Naive thymus-derived CD4-positive, alpha-beta T cell (primary cell): ENCODE data around the gene CDH12. TPM values are rescaled to one million over a fixed set of nuclear protein-coding genes. Genes with fewer than 3 reads are reported as not detected.
"Not testable (repeated sequence)": the region's sequence is repeated elsewhere in the genome, so short reads cannot be mapped to it uniquely, and the experiment has no call there.

Source experiments
- ATAC-seq: fragments of 150-1000 bp; cut with Tn5 transposase; 2 replicates; pipeline ENCODE4 v1.10.0; 2021; ENCODE audit warnings: mild to moderate bottlenecking, moderate library complexity
- CTCF ChIA-PET: fragments of 350-600 bp; sonication (Branson Sonifier 250); formaldehyde crosslinking; loops from one replicate; lab custom pipeline; 2021; ENCODE audit warnings: antibody characterized with exemption; lab: Charles Lee
- POLR2A ChIA-PET: fragments of 350-600 bp; sonication (Branson Sonifier 250); formaldehyde crosslinking; loops from one replicate; lab custom pipeline; 2021; ENCODE audit warnings: antibody characterized with exemption, inconsistent platforms; lab: Charles Lee
- DNase-seq, 9 donors: peaks; one replicate each; pipeline versions ENCODE4 v3.0.0 to v3.0.0-alpha.2; 2020 to 2022; ENCODE audit warnings: mixed read lengths in 1 of 9
- H3K27ac ChIP-seq: one replicate; pipeline ENCODE4 v1.7.0; 2013; ENCODE audit warnings: mild to moderate bottlenecking, low read depth, low read length, moderate library complexity
- H3K27me3 ChIP-seq, 2 donors: one replicate each; pipeline ENCODE4 v1.7.0; 2013; ENCODE audit warnings: low read length in 2 of 2, mild to moderate bottlenecking in 2 of 2, moderate library complexity in 2 of 2; ENCODE audit not compliant: control insufficient read depth in 2 of 2, insufficient read depth in 2 of 2
- H3K36me3 ChIP-seq, 3 experiments: 1 replicate in 2 of 3; 2 replicates in 1 of 3; pipeline ENCODE4 v1.7.0; 2013; ENCODE audit warnings: low read length in 3 of 3, mild to moderate bottlenecking in 3 of 3, moderate library complexity in 1 of 3; ENCODE audit not compliant: insufficient read depth in 3 of 3, control insufficient read depth in 2 of 3
- H3K4me1 ChIP-seq, 2 donors: one replicate each; pipeline ENCODE4 v1.7.0; 2013; ENCODE audit warnings: low read length in 2 of 2, mild to moderate bottlenecking in 2 of 2, moderate library complexity in 1 of 2; ENCODE audit not compliant: control insufficient read depth in 2 of 2, insufficient read depth in 2 of 2
- H3K4me3 ChIP-seq: 2 replicates; pipeline ENCODE4 v1.7.0; 2013; ENCODE audit warnings: mild to moderate bottlenecking, low read length
- H3K9me3 ChIP-seq, 3 experiments: 1 replicate in 2 of 3; 2 replicates in 1 of 3; pipeline ENCODE4 v1.7.0; 2013; ENCODE audit warnings: low read length in 3 of 3; ENCODE audit not compliant: control insufficient read depth in 2 of 3
- H3K27ac Mint-ChIP-seq, 9 donors: one replicate each; pipeline ENCODE4 v1.8.0; 2020 to 2022; ENCODE audit warnings: mixed read lengths in 9 of 9, mild to moderate bottlenecking in 8 of 9, moderate library complexity in 5 of 9, inconsistent platforms in 2 of 9
- H3K27me3 Mint-ChIP-seq, 5 donors: one replicate each; pipeline ENCODE4 v1.8.0; 2021 to 2022; ENCODE audit warnings: mixed read lengths in 5 of 5, mild to moderate bottlenecking in 1 of 5
- H3K36me3 Mint-ChIP-seq, 5 donors: one replicate each; pipeline ENCODE4 v1.8.0; 2020 to 2022; ENCODE audit warnings: mixed read lengths in 5 of 5, mild to moderate bottlenecking in 3 of 5, inconsistent platforms in 1 of 5
- H3K4me1 Mint-ChIP-seq, 7 donors: one replicate each; pipeline ENCODE4 v1.8.0; 2020 to 2022; ENCODE audit warnings: mixed read lengths in 7 of 7, mild to moderate bottlenecking in 3 of 7, inconsistent platforms in 1 of 7
- H3K4me3 Mint-ChIP-seq, 10 donors: one replicate each; pipeline ENCODE4 v1.8.0; 2020 to 2022; ENCODE audit warnings: mild to moderate bottlenecking in 10 of 10, mixed read lengths in 10 of 10, moderate library complexity in 6 of 10, inconsistent platforms in 2 of 10
- H3K9me3 Mint-ChIP-seq, 11 donors: one replicate each; pipeline ENCODE4 v1.8.0; 2020 to 2022; ENCODE audit warnings: mixed read lengths in 11 of 11, mild to moderate bottlenecking in 4 of 11, inconsistent platforms in 1 of 11, moderate library complexity in 1 of 11
- intact Hi-C, 2 donors: fragments of 100-400 bp; cut with micrococcal nuclease; formaldehyde crosslinking; loops; one replicate each; pipeline ENCODE4 v1.15.1; 2023
- polyA plus RNA-seq, 2 donors: library from polyadenylated mRNA; unstranded; fragments of 300-500 nt; fragmentation: Illumina TruSeq; gene quantifications; one replicate each; pipeline ENCODE4 v1.2.3, GENCODE V29; 2021
- total RNA-seq, 6 experiments: library from RNA in 5 of 6; stranded (reverse) in 5 of 6; gene quantifications; 1 replicate in 5 of 6; 2 replicates in 1 of 6; pipeline ENCODE4 v1.2.3 and lab custom pipeline; 2021 to 2026

The CDH12 gene
- total and polyA plus RNA-seq, 7 experiments from 2014 or later: not detected

DNA sequence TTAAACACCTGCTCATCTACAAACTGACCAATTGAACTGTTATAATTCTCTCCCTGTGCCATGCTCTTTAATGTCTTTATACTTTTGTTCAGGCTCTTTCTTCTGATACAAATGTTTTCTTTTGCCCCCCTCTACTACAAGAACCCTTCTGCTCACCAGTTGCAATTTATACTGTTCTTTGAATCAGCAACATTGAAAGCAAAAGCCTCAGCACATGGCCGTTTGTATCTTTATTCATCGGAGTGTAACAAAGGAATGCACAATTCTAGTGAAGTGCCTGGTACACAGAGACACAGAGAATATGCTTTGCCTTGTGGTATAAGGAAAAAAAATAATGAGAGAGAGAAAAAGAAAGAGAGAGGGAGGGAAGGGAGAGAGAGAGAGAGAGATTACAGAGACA is 547.1 kb downstream of the CDH12 start:
- H3K4me1 Mint-ChIP-seq: no peaks in the 10 kb centered on the region
- Histone ChIP-seq H3K9me3 (no peaks in the 10 kb centered on the region), H3K4me1 (no peaks in the 10 kb centered on the region), H3K27me3 (no peaks in the 10 kb centered on the region), H3K36me3 (no peaks in the 10 kb centered on the region), H3K4me3 (no peak overlapping the region), H3K27ac (no peak overlapping the region)
- DNase-seq: no peak
- ChIA-PET CTCF (no interaction called here), POLR2A (no interaction called here)
- no peaks in the 10 kb centered on the region for H3K27me3 Mint-ChIP-seq
- no peaks in the 10 kb centered on the region for H3K36me3 Mint-ChIP-seq
- peaks cover 0 to 17% (median 6%) of the 10 kb centered on the region in 11 donors for H3K9me3 Mint-ChIP-seq
- no peak overlapping the region for H3K27ac Mint-ChIP-seq
- intact Hi-C loops: no loop called here
- ATAC-seq: no peak
- no peak overlapping the region for H3K4me3 Mint-ChIP-seq

DNA sequence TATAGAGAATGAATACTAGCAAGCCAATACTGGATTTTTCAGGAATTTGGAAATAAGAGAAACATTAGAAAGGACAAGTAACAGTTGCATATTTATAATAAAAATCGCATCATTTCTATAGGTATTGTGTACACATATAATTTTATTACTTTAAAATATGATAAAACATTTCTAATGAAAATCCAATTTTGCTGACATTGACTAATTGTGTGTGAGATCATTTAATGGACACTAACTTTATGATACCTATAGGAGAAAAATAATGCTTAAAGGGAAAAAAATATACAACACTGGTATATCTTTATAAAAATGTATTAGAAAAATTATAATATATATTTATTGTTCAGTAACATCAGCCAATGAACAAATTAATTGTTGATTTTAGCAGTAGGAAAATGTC is 557.3 kb downstream of the CDH12 start:
- Histone ChIP-seq H3K4me3 (no peak overlapping the region), H3K4me1 (no peaks in the 10 kb centered on the region), H3K36me3 (no peaks in the 10 kb centered on the region), H3K27ac (no peak overlapping the region), H3K27me3 (no peaks in the 10 kb centered on the region), H3K9me3 (peaks cover 0 to 21% (median 0%) of the 10 kb centered on the region in 3 experiments)
- intact Hi-C loops: no loop called here
- ChIA-PET POLR2A (no interaction called here), CTCF (no interaction called here)
- Mint-ChIP-seq H3K4me1 (no peaks in the 10 kb centered on the region), H3K27ac (no peak overlapping the region), H3K9me3 (peaks cover 0 to 30% (median 15%) of the 10 kb centered on the region in 11 donors), H3K4me3 (no peak overlapping the region), H3K36me3 (no peaks in the 10 kb centered on the region), H3K27me3 (no peaks in the 10 kb centered on the region)
- DNase-seq: no peak
- ATAC-seq: no peak

DNA sequence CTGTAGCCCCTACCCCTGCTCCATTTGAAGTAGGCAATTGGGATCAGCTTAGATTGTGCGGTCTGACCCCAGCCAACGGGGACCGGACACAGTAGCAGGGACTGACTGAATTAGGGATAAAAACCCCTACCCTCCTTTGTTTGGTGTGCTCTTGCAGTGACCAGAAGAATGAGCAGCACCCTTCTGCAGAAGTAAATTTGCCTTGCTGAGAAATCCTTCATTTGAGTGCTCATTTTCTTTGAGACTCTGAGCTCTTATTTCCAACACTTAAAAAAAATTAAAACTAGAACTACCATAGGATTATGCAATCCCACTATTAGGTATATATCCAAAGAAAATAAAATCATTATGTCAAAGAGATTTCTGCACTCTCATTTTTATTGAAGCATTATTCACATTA is 560.0 kb downstream of the CDH12 start:
- H3K36me3 ChIP-seq: no peaks in the 10 kb centered on the region
- no peaks in the 10 kb centered on the region for H3K4me1 Mint-ChIP-seq
- ChIA-PET POLR2A (no interaction called here), CTCF (no interaction called here)
- no peak for ATAC-seq
- H3K9me3 ChIP-seq: peaks cover 0 to 21% (median 0%) of the 10 kb centered on the region in 3 experiments
- no peak overlapping the region for H3K4me3 ChIP-seq
- H3K27me3 ChIP-seq: no peaks in the 10 kb centered on the region
- H3K27ac Mint-ChIP-seq: no peak overlapping the region
- intact Hi-C loops: no loop called here
- no peak overlapping the region for H3K27ac ChIP-seq
- no peak for DNase-seq
- H3K36me3 Mint-ChIP-seq: no peaks in the 10 kb centered on the region
- no peaks in the 10 kb centered on the region for H3K27me3 Mint-ChIP-seq
- no peak overlapping the region for H3K4me3 Mint-ChIP-seq
- no peaks in the 10 kb centered on the region for H3K4me1 ChIP-seq
- H3K9me3 Mint-ChIP-seq: peaks cover 5 to 41% (median 19%) of the 10 kb centered on the region in 11 donors

DNA sequence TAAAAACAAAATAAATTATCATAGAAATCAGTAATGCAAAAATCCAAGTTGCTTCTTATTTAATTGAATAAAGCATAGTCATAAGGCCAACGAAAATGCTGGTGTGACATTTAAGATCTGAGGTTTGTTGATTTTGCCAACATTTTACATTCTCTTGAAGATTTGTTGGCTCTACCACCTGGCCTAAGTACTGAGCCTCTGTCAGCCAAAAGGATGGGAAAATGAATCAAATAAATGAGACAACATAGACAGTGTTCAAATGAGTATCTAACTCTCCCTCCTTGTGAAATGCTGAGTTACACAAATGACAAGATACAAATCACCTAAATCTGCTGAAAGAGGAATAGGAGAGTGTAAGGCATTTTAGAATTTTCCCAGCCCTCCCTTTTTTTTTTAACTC is 575.0 kb downstream of the CDH12 start:
- ChIA-PET CTCF (no interaction called here), POLR2A (no interaction called here)
- Mint-ChIP-seq H3K4me1 (no peaks in the 10 kb centered on the region), H3K36me3 (no peaks in the 10 kb centered on the region), H3K9me3 (peaks cover 0 to 30% (median 7%) of the 10 kb centered on the region in 11 donors), H3K27me3 (no peaks in the 10 kb centered on the region), H3K27ac (no peak overlapping the region), H3K4me3 (no peak overlapping the region)
- no peak overlapping the region for H3K27ac ChIP-seq
- no peak overlapping the region for H3K4me3 ChIP-seq
- intact Hi-C loops: no loop called here
- no peaks in the 10 kb centered on the region for H3K9me3 ChIP-seq
- no peaks in the 10 kb centered on the region for H3K36me3 ChIP-seq
- H3K4me1 ChIP-seq: no peaks in the 10 kb centered on the region
- no peak for DNase-seq
- no peaks in the 10 kb centered on the region for H3K27me3 ChIP-seq
- ATAC-seq: no peak

DNA sequence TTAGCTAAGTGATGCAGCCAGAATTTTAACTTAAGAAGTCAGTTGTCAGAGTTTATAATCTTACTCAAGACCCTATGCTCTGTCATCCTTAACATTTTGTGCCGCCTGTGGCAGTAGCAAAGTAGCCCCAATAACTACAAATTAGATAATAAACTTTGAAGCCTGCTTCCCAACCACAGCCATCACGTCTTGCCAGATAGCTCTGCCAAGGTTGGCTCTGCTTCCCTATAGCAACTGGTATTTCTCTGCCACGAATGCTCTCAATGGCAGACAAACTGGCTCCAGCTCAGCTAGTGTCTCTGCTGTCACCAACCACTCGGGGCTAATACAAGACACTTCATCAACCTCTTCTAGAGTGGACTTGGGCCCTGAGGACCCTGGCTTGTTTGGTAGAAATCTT is 576.1 kb downstream of the CDH12 start:
- Mint-ChIP-seq H3K4me3 (no peak overlapping the region), H3K27ac (no peak overlapping the region), H3K27me3 (no peaks in the 10 kb centered on the region), H3K36me3 (no peaks in the 10 kb centered on the region), H3K4me1 (no peaks in the 10 kb centered on the region), H3K9me3 (peaks cover 0 to 30% (median 7%) of the 10 kb centered on the region in 11 donors)
- ATAC-seq (no peak), DNase-seq (no peak)
- intact Hi-C loops: no loop called here
- Histone ChIP-seq H3K27ac (no peak overlapping the region), H3K36me3 (no peaks in the 10 kb centered on the region), H3K9me3 (no peaks in the 10 kb centered on the region), H3K4me1 (no peaks in the 10 kb centered on the region), H3K27me3 (no peaks in the 10 kb centered on the region), H3K4me3 (no peak overlapping the region)
- ChIA-PET CTCF (no interaction called here), POLR2A (no interaction called here)

DNA sequence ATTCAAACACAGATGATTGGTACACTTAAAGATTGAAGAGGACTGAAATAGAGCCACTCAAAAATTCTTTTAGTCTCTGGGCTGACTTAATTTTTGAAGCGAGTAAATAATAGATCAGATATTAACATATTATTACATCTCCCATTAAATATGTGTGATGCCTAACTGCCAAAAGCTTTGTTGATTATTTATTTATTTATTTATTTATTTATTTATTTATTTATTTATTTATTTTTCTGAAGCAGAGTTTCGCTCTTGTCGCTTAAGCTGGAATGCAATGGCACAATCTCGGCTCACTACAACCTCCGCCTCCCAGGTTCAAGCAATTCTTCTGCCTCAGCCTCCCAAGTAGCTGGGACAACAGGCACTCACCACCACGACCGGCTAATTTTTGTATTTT is 587.3 kb downstream of the CDH12 start:
- H3K27ac Mint-ChIP-seq, CTCF ChIA-PET, H3K27me3 Mint-ChIP-seq, H3K4me1 Mint-ChIP-seq, H3K36me3 ChIP-seq, H3K9me3 ChIP-seq, H3K9me3 Mint-ChIP-seq, H3K4me3 Mint-ChIP-seq, H3K27me3 ChIP-seq, H3K36me3 Mint-ChIP-seq, H3K27ac ChIP-seq, ATAC-seq, intact Hi-C loops, POLR2A ChIA-PET, H3K4me3 ChIP-seq, H3K4me1 ChIP-seq, DNase-seq: not testable (repeated sequence)

DNA sequence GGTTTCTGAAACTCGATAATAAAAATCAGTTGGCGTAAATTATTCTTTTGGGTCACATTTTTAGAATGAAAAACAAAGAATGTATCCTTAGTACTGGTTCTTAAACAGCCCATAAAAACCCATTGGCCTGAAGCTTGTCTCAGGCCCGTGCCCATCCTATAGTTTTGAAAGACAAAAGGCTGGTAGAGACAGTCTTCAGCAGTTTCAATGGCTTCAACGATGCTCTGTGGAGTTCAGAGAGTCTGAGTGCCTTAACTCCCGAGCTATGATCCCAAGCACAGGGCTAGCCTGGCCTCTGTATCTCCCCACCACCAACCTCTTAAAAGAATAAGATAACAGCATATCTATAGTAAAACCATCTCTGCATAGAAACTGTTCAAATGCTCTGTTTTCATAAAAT is 595.0 kb downstream of the CDH12 start:
- no peak for DNase-seq
- Histone ChIP-seq H3K27ac (no peak overlapping the region), H3K36me3 (no peaks in the 10 kb centered on the region), H3K27me3 (no peaks in the 10 kb centered on the region), H3K9me3 (no peaks in the 10 kb centered on the region), H3K4me1 (no peaks in the 10 kb centered on the region), H3K4me3 (no peak overlapping the region)
- H3K27me3 Mint-ChIP-seq: no peaks in the 10 kb centered on the region
- no peak overlapping the region for H3K4me3 Mint-ChIP-seq
- intact Hi-C loops: no loop called here
- POLR2A ChIA-PET: no interaction called here
- CTCF ChIA-PET: no interaction called here
- no peaks in the 10 kb centered on the region for H3K4me1 Mint-ChIP-seq
- H3K36me3 Mint-ChIP-seq: no peaks in the 10 kb centered on the region
- peaks cover 0 to 13% (median 4%) of the 10 kb centered on the region in 11 donors for H3K9me3 Mint-ChIP-seq
- H3K27ac Mint-ChIP-seq: no peak overlapping the region
- no peak for ATAC-seq
